SKM-1 treated with dmso at 0.1 percent for 144 hours (cell line): ENCODE measurements around the gene NTSR2.

ENCODE experiments used
- DNase-seq: peaks from one replicate; lab custom pipeline; 2025; ENCODE audit not compliant: unreplicated experiment; lab: John Stamatoyannopoulos, UW

NTSR2 gene

GRCh38 chr2:11658208-11659114 lies 11.5 kb downstream of the NTSR2 start:
- no peak for DNase-seq

DNA sequence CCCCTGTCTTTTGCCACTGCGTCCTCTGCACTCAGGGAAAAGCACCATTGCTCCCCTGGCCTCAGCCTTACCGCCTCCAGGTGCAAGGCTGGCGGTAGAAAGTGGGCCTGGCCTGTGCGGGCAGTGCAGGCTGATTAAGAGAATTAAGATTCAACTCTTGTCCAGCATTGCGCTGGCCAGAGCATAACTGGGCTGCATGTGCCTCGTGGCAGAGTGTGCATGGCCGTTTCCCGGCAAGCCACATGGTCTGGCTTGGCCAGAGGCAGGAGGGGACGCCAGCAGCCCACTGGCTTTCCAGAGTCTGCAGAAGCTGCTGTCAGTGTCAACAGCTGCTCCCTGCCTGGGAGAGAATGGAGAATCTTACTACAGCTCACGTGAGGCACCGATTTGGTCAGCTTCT lies 12.3 kb downstream of the NTSR2 start:
- DNase-seq = no peak

- DNase-seq = no peak
Observed at GRCh38 chr2:11657195-11657594, 12.8 kb downstream of the NTSR2 start.

GRCh38 chr2:11656671-11657101 lies 13.3 kb downstream of the NTSR2 start:
- no peak for DNase-seq

GRCh38 chr2:11656252-11656651 lies 13.7 kb downstream of the NTSR2 start:
- no peak for DNase-seq

DNA sequence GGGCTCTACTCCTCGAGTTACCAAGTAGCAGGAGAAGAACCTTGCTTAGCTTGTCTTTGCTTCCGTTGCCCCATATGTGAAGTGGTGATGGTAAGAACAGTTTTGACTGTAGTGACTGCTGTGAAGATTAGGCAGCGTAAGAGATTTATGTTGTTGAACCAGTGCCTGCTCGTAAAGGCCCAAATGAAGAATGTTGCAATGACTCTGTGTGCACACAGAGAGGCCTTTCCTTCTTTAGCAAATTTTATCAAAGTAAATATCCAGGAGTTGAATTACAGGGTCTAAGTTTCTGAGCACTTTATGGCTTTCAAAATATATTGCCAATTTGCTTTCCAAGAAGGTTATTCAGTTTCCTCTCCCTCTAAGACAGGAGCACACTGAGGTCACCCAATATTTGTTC lies 14.5 kb downstream of the NTSR2 start:
- no peak for DNase-seq

DNA sequence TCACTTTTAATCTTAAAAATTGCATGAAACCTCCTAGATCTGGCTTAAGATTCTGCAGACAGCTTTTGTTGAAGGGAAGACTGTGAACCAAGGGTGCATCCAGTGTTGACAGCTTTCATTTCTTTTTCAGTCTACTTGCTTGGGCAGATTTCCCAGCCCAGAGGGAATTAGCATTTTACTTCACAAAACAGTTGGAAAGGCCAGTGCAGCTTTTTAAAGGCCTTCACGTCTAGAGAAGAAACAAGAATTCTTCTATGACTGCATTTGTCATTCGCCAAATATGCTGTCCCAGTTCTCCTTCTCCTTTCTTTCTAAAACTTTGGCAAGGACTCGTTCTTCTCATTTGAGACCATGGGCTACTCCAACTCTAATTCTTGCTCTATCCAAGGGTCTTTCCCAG lies 17.4 kb downstream of the NTSR2 start:
- no peak for DNase-seq

DNA sequence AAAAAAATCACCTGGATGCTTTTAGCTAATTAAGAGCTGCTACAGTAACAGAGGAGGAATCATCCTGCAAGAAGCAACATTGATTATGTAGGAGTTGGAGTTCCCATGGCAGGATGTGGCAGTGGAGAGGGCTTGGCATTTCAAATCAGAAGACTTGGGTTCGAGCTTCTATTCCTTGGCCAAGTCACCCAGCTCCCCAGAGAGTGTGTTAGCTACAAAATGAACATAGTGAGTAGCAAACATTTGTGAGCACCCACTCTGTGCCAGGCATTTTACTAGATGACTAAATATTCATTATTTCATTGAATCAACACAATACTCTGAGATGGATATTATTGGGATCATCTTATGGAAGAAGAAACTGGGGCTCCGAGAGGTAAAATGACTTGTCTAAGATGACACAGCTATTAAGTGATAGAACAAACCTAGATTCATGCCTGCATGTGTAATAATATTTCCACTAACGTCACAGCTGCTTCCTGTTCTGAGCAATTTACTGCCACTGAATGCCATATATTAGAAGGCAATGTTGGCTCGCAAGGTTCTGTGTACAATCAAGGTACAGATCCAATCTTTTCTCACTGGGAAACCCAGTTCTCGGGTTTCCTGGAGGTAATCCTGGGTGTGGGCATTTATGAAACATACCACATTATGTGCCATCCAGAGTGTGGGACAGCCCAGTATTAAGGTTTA lies 18.0 kb downstream of the NTSR2 start:
- no peak for DNase-seq

- no peak for DNase-seq
Observed at GRCh38 chr2:11649093-11649492, 20.9 kb downstream of the NTSR2 start.

DNA sequence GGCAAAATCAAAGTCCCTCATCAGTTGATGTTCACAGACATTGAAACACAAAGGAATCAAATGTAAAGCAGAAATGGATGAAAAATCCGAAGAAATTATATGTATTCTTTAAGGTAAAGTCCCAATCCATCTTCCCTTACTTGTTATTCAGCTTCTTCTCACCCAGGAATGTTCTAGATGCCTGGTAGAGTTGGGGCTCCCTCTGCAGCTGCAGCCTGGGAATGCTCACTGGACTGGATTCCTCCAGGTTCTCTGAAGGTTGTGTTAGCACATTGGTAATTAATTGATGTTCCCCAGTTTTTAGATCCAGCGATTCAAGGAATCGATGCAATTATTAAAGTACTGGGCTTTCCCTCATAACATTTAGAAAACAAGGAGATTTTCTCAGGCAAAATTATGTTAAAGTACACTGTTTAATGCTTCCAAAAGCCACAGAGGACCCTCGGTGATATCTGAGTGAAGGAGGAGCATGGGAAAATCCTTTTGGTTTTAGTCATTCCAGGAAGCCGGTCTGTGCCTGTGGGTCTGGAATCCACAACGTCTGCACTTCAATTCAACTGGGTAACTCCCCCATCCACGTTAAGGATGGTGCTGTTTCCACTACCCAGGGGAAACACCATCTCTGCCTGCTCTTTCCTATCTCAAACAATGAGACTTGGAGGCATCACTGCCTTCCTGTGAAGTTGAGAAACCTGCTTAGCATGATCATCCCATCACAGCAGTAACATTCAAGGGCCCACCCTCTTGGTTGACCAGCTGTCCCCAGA lies 22.0 kb downstream of the NTSR2 start:
- no peak for DNase-seq

DNA sequence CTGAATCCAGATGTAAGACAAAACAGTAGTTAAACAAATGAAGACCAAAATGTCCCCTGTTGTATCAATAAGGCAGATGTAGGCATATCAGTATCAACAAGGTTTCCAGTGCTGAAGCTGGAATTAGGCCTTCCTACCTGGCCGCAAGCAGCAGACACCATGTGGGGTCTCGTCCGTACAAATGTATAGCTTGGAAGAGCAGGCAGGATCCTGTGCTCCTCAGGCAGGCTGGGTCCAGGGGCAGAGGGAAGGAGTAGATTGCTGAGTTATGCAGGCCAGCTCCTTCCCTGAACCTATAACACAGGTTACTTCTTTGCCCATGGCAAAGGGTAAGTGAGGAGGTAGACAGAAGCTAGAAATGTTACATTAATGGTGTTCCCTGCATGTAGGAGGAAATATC lies 23.5 kb downstream of the NTSR2 start:
- no peak for DNase-seq

DNA sequence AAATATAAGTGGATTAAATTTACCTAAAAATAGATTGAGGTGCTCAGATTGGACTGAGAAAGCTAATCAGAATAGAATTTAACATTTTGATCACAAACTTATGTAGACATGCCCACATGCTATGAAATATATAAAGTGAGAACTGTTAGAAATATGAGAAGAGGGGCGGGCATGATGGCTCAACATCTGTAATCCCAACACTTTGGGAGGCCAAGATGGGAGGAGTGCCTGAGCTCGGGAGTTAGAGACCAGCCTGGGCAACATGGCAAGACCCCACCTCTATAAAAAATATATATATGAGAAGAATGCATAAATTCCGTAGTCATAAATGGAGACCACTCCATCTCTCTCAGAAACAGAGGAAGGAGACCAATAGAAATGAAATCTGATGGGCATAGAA lies 25.7 kb downstream of the NTSR2 start:
- no peak for DNase-seq

- DNase-seq = no peak
Observed at GRCh38 chr2:11642972-11643371, 27.0 kb downstream of the NTSR2 start.

DNA sequence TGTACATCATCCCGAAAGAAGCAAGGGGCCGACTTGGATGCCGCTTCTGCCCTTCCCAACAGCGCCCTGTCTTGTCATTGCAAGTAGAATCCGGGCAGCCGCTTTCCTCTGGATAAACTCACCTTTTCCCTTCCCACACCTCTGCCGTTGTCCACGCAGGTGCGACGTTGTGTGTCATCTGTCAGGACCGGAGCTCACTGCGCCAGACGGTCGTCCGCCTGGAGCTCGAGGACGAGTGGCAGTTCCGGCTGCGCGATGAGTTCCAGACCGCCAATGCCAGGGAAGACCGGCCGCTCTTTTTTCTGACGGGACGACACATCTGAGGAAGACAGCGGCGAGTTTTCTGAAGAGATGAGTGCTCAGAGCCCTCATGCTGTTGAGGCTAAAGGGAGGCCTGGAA lies 29.9 kb downstream of the NTSR2 start:
- no peak for DNase-seq

GRCh38 chr2:11639503-11639902 lies 30.5 kb downstream of the NTSR2 start:
- no peak for DNase-seq

DNA sequence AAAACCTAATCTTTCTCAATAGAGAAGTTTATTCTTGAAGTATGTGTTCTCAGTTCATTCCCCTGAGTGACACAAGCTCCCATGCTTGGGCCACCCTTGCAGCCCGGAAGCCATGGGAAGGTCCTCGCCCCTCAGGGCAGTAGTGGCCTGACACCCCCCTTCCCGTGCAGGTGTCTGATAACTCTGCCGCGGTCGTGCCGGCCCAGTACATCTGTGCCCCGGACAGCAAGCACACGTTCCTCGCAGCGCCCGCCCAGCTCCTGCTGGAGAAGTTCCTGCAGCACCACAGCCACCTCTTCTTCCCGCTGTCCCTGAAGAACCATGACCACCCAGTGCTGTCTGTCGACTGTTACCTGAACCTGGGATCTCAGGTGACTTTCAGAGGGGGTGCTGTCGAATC lies 32.4 kb downstream of the NTSR2 start:
- no peak for DNase-seq

DNA sequence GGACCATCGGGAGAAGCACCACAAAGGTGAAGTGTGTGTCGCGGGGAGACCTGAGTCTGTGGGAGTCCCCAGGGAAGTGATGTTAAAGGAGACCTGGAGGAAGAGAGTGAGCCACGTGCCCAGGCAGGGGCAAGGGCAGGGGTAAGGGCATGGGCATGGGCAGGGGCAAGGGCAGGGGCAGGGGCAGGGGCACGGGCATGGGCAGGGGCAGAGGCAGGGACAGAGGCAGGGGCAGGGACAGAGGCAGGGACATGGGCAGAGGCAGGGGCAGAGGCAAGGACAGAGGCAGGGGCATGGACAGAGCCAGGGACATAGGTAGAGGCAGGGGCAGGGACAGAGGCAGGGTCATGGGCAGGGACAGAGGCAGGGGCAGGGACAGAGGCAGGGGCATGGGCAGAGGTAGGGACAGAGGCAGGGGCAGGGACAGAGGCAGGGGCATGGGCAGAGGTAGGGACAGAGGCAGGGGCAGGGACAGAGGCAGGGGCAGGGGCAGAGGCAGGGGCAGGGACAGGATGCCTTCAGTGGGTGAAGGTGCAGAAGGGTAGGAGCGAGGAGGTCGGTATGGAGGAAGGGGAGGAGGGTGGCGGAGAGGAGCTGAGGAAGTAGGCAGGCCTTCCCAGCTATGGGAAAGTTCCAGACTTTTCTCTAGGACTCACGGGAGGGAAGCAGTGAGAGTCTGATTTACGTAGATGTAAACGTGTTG lies 33.3 kb downstream of the NTSR2 start:
- no peak for DNase-seq

GRCh38 chr2:11635141-11635540 lies 34.9 kb downstream of the NTSR2 start:
- no peak for DNase-seq

GRCh38 chr2:11634584-11634983 lies 35.4 kb downstream of the NTSR2 start:
- no peak for DNase-seq

- no peak for DNase-seq
Observed at GRCh38 chr2:11633923-11634478, 36.0 kb downstream of the NTSR2 start.

- no peak for DNase-seq
Observed at GRCh38 chr2:11631462-11631861, 38.5 kb downstream of the NTSR2 start.
